Measurements from ENCODE around the gene ICE2. TPM values are rescaled to one million over a fixed set of nuclear protein-coding genes. Genes with fewer than 3 reads are reported as not detected.

The ICE2 gene
- total RNA-seq, 1 experiment from 2014 or later, result 62.8 TPM

DNA sequence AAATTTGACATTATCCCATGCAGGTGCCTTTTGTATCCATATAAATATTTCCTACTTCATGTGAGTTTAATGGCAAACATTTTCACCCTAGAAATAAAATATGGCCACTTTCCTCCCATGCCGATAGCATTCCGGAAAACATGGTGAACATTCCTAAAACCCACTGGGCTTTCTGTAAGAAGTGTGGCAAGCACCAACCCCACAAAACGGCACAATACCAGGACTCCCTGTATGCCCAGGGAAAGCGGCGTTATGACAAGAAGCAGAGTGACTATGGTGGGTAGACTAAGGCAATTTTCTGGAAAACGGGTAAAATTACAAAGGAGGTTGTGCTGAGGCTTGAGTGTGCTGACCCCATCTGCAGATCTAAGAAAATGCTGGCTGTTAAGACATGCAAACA, 88.7 kb downstream of the ICE2 start:
- POLR2A ChIA-PET, result interaction anchor here (5.7 kb wide), 1 partner anchor 16 kb away, joined by 70 read pairs; no protein-coding TSS in a partner anchor
- Histone ChIP-seq H2AFZ (ENCODE audit: low read depth, low read length, poor library complexity, severe bottlenecking) (no peak overlapping the region), H3K9ac (ENCODE audit: low read length) (peak overlapping the region; percentile 97), H3K27me3 (ENCODE audit: insufficient read depth, low read length) (no peaks in the 10 kb centered on the region), H3K4me3 (replicated peaks in 1 of 2; ENCODE audit: low read depth in 1 of 2, low read length in 2 of 2) (no peak overlapping the region), H3K4me1 (ENCODE audit: control insufficient read depth in 1 of 2, insufficient read depth in 2 of 2, low read length in 2 of 2) (peaks cover 68 to 94% of the 10 kb centered on the region in 2 experiments), H3K9me2 (ENCODE audit: insufficient read depth) (no peaks in the 10 kb centered on the region), H3K36me3 (ENCODE audit: control insufficient read depth in 1 of 2, insufficient read depth in 2 of 2, low read length in 2 of 2) (peaks cover 0 to 62% of the 10 kb centered on the region in 2 experiments; a peak in 3 of 4 replicates), H3K79me2 (ENCODE audit: insufficient read depth, low read length) (peaks cover 92% of the 10 kb centered on the region), H4K20me1 (ENCODE audit: insufficient read depth) (peaks cover 32% of the 10 kb centered on the region; the same call in 1 of the 2 replicates), H3K9me3 (ENCODE audit: control insufficient read depth in 1 of 2, insufficient read depth in 1 of 2, low read depth in 1 of 2, low read length in 2 of 2) (no peaks in the 10 kb centered on the region), H3K4me2 (ENCODE audit: low read length) (peak overlapping the region; percentile 92), H3K27ac (ENCODE audit: low read depth, low read length) (peak overlapping the region; percentile 96; the same call in 1 of the 2 replicates)
- no TSS peak for BruUV-seq (replicated peaks)
- RAD21 ChIA-PET (ENCODE audit: low non-redundant PET in 1 of 2, low total read pairs in 2 of 2, uncharacterized antibody in 2 of 2, unreplicated experiment in 2 of 2), result no interaction called here
- TF ChIP-seq, protein P1, sequence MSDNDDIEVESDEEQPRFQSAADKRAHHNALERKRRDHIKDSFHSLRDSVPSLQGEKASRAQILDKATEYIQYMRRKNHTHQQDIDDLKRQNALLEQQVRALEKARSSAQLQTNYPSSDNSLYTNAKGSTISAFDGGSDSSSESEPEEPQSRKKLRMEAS (IDR thresholded peaks at IDR 0.05), result no peak
- TF ChIP-seq, protein P2, sequence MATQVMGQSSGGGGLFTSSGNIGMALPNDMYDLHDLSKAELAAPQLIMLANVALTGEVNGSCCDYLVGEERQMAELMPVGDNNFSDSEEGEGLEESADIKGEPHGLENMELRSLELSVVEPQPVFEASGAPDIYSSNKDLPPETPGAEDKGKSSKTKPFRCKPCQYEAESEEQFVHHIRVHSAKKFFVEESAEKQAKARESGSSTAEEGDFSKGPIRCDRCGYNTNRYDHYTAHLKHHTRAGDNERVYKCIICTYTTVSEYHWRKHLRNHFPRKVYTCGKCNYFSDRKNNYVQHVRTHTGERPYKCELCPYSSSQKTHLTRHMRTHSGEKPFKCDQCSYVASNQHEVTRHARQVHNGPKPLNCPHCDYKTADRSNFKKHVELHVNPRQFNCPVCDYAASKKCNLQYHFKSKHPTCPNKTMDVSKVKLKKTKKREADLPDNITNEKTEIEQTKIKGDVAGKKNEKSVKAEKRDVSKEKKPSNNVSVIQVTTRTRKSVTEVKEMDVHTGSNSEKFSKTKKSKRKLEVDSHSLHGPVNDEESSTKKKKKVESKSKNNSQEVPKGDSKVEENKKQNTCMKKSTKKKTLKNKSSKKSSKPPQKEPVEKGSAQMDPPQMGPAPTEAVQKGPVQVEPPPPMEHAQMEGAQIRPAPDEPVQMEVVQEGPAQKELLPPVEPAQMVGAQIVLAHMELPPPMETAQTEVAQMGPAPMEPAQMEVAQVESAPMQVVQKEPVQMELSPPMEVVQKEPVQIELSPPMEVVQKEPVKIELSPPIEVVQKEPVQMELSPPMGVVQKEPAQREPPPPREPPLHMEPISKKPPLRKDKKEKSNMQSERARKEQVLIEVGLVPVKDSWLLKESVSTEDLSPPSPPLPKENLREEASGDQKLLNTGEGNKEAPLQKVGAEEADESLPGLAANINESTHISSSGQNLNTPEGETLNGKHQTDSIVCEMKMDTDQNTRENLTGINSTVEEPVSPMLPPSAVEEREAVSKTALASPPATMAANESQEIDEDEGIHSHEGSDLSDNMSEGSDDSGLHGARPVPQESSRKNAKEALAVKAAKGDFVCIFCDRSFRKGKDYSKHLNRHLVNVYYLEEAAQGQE (IDR thresholded peaks at IDR 0.05; ENCODE audit: low read depth), result no peak
- no peak for TF ChIP-seq EZH2 (IDR thresholded peaks at IDR 0.05)
- TF ChIP-seq EZH2phosphoT487 (IDR thresholded peaks at IDR 0.05; ENCODE audit: borderline replicate concordance), result no peak
- TF ChIP-seq SRF (IDR thresholded peaks at IDR 0.05; ENCODE audit: low read depth), result no peak
- TF ChIP-seq CBX3 (IDR thresholded peaks at IDR 0.05; ENCODE audit: low read depth), result no peak
- TF ChIP-seq FOSL1 (IDR thresholded peaks at IDR 0.05; ENCODE audit: low read depth), result no peak
- TF ChIP-seq SIN3A (IDR thresholded peaks at IDR 0.05; ENCODE audit: low read depth), result no peak
- TF ChIP-seq, protein P3, sequence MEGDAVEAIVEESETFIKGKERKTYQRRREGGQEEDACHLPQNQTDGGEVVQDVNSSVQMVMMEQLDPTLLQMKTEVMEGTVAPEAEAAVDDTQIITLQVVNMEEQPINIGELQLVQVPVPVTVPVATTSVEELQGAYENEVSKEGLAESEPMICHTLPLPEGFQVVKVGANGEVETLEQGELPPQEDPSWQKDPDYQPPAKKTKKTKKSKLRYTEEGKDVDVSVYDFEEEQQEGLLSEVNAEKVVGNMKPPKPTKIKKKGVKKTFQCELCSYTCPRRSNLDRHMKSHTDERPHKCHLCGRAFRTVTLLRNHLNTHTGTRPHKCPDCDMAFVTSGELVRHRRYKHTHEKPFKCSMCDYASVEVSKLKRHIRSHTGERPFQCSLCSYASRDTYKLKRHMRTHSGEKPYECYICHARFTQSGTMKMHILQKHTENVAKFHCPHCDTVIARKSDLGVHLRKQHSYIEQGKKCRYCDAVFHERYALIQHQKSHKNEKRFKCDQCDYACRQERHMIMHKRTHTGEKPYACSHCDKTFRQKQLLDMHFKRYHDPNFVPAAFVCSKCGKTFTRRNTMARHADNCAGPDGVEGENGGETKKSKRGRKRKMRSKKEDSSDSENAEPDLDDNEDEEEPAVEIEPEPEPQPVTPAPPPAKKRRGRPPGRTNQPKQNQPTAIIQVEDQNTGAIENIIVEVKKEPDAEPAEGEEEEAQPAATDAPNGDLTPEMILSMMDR (IDR thresholded peaks at IDR 0.05 in 2 of 3, conservative IDR thresholded peaks at IDR 0.05 in 1 of 3; ENCODE audit: borderline replicate concordance in 1 of 3, insufficient read depth in 1 of 3, low read depth in 2 of 3, low read length in 2 of 3), result no peak
- TF ChIP-seq ZNF274 (IDR thresholded peaks at IDR 0.05; ENCODE audit: low read depth, low read length), result no peak
- TF ChIP-seq ELF1 (IDR thresholded peaks at IDR 0.05; ENCODE audit: borderline replicate concordance, low read depth), result no peak
- TF ChIP-seq, protein P4, sequence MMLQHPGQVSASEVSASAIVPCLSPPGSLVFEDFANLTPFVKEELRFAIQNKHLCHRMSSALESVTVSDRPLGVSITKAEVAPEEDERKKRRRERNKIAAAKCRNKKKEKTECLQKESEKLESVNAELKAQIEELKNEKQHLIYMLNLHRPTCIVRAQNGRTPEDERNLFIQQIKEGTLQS (IDR thresholded peaks at IDR 0.05), result no peak
- no peak for TF ChIP-seq SP1 (IDR thresholded peaks at IDR 0.05; ENCODE audit: low read depth)
- TF ChIP-seq JUND (IDR thresholded peaks at IDR 0.05), result no peak
- TF ChIP-seq EGR1 (IDR thresholded peaks at IDR 0.05; ENCODE audit: low read depth), result no peak
- no peak for TF ChIP-seq YY1 (IDR thresholded peaks at IDR 0.05; ENCODE audit: extremely low read depth, insufficient replicate concordance, low read depth, low read length)
- TF ChIP-seq CEBPB (IDR thresholded peaks at IDR 0.05; ENCODE audit: low read depth), result no peak
- no peak for TF ChIP-seq POLR2AphosphoS5 (IDR thresholded peaks at IDR 0.05; ENCODE audit: low read depth, low read length)
- TF ChIP-seq POLR2A (IDR thresholded peaks at IDR 0.05; ENCODE audit: borderline replicate concordance, extremely low read depth, insufficient read depth, insufficient read length), result no peak
- DNase-seq (ENCODE audit: low read depth, low spot score) (no peak), ATAC-seq (no peak)
- CTCF ChIA-PET, result no interaction called here
- intact Hi-C loops (cut with micrococcal nuclease), result no loop called here

Data from HCT116 (cell line).